MM.1S (cell line): Measurements from ENCODE around the gene RGSL1.

Experiments used
- DNase-seq: peaks from one replicate; pipeline ENCODE4 v3.0.0-alpha.2; 2015
- H2AFZ ChIP-seq: fragments of 300-600 bp; sonication (generic); 2 replicates; pipeline ENCODE4 v1.6.0; 2016; ENCODE audit warnings: antibody characterized with exemption, low read length
- H3F3A ChIP-seq: fragments of 300-600 bp; sonication (generic); 2 replicates; pipeline ENCODE4 v1.6.1; 2016; ENCODE audit warnings: mild to moderate bottlenecking, antibody characterized with exemption, low read length, moderate library complexity, mixed read lengths; ENCODE audit not compliant: insufficient read depth
- H3K27ac ChIP-seq: fragments of 300-600 bp; sonication (generic); 2 replicates; pipeline ENCODE4 v1.5.1; 2016; ENCODE audit warnings: mild to moderate bottlenecking, low read length
- H3K27me3 ChIP-seq: fragments of 300-600 bp; sonication (generic); replicated peaks from 2 replicates; pipeline ENCODE4 v1.6.0; 2016; ENCODE audit warnings: low read length; ENCODE audit not compliant: insufficient read depth
- H3K36me3 ChIP-seq: fragments of 300-600 bp; sonication (generic); replicated peaks from 2 replicates; pipeline ENCODE4 v1.6.1; 2016; ENCODE audit warnings: mild to moderate bottlenecking, low read length, mixed read lengths; ENCODE audit not compliant: insufficient read depth
- H3K4me1 ChIP-seq: fragments of 300-600 bp; sonication (generic); 2 replicates; pipeline ENCODE4 v1.6.1; 2016; ENCODE audit warnings: low read length, mixed read lengths
- H3K4me2 ChIP-seq: fragments of 300-600 bp; sonication (generic); 2 replicates; pipeline ENCODE4 v1.6.0; 2016; ENCODE audit warnings: low read depth, low read length
- H3K4me3 ChIP-seq: fragments of 300-600 bp; sonication (generic); 2 replicates; pipeline ENCODE4 v1.5.1; 2016; ENCODE audit warnings: low read length, mixed read lengths
- H3K79me2 ChIP-seq: fragments of 300-600 bp; sonication (generic); 2 replicates; pipeline ENCODE4 v1.6.1; 2016; ENCODE audit warnings: mixed run types, low read length, mixed read lengths
- H3K9ac ChIP-seq: fragments of 300-600 bp; sonication (generic); 2 replicates; pipeline ENCODE4 v1.6.1; 2016; ENCODE audit warnings: low read length, mixed read lengths
- H3K9me2 ChIP-seq: fragments of 300-600 bp; sonication (generic); replicated peaks from 2 replicates; pipeline ENCODE4 v1.6.1; 2016; ENCODE audit warnings: mild to moderate bottlenecking, low read length, mixed read lengths; ENCODE audit not compliant: insufficient read depth
- H3K9me3 ChIP-seq: fragments of 300-600 bp; sonication (generic); replicated peaks from 2 replicates; pipeline ENCODE4 v1.6.1; 2016; ENCODE audit warnings: mild to moderate bottlenecking, low read length, mixed read lengths; ENCODE audit not compliant: insufficient read depth
- H4K20me1 ChIP-seq: fragments of 300-600 bp; sonication (generic); 2 replicates; pipeline ENCODE4 v1.6.1; 2016; ENCODE audit warnings: mild to moderate bottlenecking, low read length, moderate library complexity, mixed read lengths; ENCODE audit not compliant: insufficient read depth
- CTCF ChIP-seq: fragments of 300-600 bp; sonication (generic); IDR thresholded peaks from 2 replicates; pipeline ENCODE4 v1.5.1; 2016; ENCODE audit warnings: antibody characterized with exemption, low read length, mixed read lengths
- EZH2 ChIP-seq: fragments of 300-600 bp; sonication (generic); optimal IDR thresholded peaks from 2 replicates; pipeline ENCODE3; 2017; ENCODE audit warnings: low read depth, mild to moderate bottlenecking, antibody characterized with exemption, low read length, mixed read lengths
- EZH2phosphoT487 ChIP-seq: fragments of 300-600 bp; sonication (generic); IDR thresholded peaks from 2 replicates; pipeline ENCODE4 v1.6.1; 2018; ENCODE audit warnings: antibody characterized with exemption, low read length

The RGSL1 gene

GRCh38 chr1:182574156-182574555 is 124.2 kb downstream of the RGSL1 start:
- Histone ChIP-seq H3K79me2 (no peaks in the 10 kb centered on the region), H3K4me2 (no peak overlapping the region), H3K4me3 (no peak overlapping the region), H3F3A (no peaks in the 10 kb centered on the region), H3K27me3 (no peaks in the 10 kb centered on the region), H3K4me1 (no peaks in the 10 kb centered on the region), H3K9ac (no peak overlapping the region), H3K9me3 (no peaks in the 10 kb centered on the region), H2AFZ (no peak overlapping the region), H3K9me2 (no peaks in the 10 kb centered on the region), H4K20me1 (no peaks in the 10 kb centered on the region), H3K27ac (no peak overlapping the region), H3K36me3 (no peaks in the 10 kb centered on the region)
- TF ChIP-seq EZH2: no peak
- TF ChIP-seq CTCF: no peak
- no peak for TF ChIP-seq EZH2phosphoT487
- DNase-seq: no peak

- Histone ChIP-seq H3K4me1 (no peaks in the 10 kb centered on the region), H3K4me3 (no peak overlapping the region), H2AFZ (no peak overlapping the region), H3F3A (no peaks in the 10 kb centered on the region), H3K9ac (no peak overlapping the region), H3K27me3 (no peaks in the 10 kb centered on the region), H3K9me3 (no peaks in the 10 kb centered on the region), H3K4me2 (no peak overlapping the region), H3K79me2 (no peaks in the 10 kb centered on the region), H4K20me1 (no peaks in the 10 kb centered on the region), H3K36me3 (0 out of 2 replicates have a peak, but pooled peaks cover 3% of the 10 kb centered on the region), H3K27ac (no peak overlapping the region), H3K9me2 (no peaks in the 10 kb centered on the region)
- no peak for TF ChIP-seq EZH2phosphoT487
- TF ChIP-seq CTCF: no peak
- no peak for TF ChIP-seq EZH2
- DNase-seq: no peak
Observed at GRCh38 chr1:182575540-182576149, 125.7 kb downstream of the RGSL1 start.

GRCh38 chr1:182580736-182581135 is 130.8 kb downstream of the RGSL1 start:
- Histone ChIP-seq H3K9me3 (no peaks in the 10 kb centered on the region), H2AFZ (no peak overlapping the region), H3K36me3 (0 out of 2 replicates have a peak, but pooled peaks cover 3% of the 10 kb centered on the region), H3K79me2 (no peaks in the 10 kb centered on the region), H3K4me2 (no peak overlapping the region), H3K9me2 (no peaks in the 10 kb centered on the region), H3F3A (no peaks in the 10 kb centered on the region), H3K9ac (no peak overlapping the region), H3K4me1 (no peaks in the 10 kb centered on the region), H3K4me3 (no peak overlapping the region), H3K27me3 (no peaks in the 10 kb centered on the region), H3K27ac (no peak overlapping the region), H4K20me1 (no peaks in the 10 kb centered on the region)
- DNase-seq: no peak
- no peak for TF ChIP-seq EZH2
- TF ChIP-seq CTCF: no peak
- no peak for TF ChIP-seq EZH2phosphoT487
